RCC 7860 (cell line): ENCODE data around the gene P2RX6.

Experiments used
- DNase-seq: peaks from one replicate; pipeline ENCODE4 v3.0.0-alpha.2; 2015; ENCODE audit warnings: low spot score
- FAIRE-seq: peaks from 2 replicates; lab custom pipeline; 2012; peaks lifted over from hg19 to GRCh38; lab: Jason Lieb, UNC

The P2RX6 gene

DNA sequence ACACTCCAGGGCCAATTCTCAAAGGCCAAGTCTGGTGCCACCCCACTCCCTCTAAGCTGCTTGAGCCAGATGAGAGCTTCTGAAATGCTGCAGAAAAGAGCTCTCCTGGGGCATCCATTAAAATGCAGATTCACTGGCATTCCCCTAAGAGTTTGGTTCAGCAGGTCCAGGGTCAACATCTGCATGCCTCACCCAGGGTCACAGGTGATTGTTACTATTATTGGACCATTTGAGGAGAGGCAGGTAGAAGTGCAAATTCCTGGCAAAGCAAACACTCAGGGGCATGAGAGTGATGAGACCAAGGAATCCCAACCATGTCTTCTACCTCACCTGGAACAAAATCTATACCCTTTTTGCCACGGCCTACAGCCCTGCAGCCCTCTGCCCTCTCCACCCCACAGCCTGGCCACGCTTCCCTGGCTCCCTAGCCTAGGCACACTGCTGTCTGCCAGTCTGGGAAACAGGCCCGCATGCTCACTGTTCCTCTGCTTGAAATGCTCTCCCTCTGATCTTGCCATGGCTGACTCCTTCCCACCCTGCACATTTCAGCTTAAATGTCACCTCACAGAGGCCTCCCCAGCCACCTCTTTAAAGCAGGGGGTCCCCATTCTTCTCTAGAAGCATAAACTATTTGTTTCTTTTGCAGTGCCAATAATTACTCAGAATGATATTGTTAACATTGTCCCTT lies 4.4 kb upstream of the P2RX6 start:
- FAIRE-seq (no peak), DNase-seq (no peak)

DNA sequence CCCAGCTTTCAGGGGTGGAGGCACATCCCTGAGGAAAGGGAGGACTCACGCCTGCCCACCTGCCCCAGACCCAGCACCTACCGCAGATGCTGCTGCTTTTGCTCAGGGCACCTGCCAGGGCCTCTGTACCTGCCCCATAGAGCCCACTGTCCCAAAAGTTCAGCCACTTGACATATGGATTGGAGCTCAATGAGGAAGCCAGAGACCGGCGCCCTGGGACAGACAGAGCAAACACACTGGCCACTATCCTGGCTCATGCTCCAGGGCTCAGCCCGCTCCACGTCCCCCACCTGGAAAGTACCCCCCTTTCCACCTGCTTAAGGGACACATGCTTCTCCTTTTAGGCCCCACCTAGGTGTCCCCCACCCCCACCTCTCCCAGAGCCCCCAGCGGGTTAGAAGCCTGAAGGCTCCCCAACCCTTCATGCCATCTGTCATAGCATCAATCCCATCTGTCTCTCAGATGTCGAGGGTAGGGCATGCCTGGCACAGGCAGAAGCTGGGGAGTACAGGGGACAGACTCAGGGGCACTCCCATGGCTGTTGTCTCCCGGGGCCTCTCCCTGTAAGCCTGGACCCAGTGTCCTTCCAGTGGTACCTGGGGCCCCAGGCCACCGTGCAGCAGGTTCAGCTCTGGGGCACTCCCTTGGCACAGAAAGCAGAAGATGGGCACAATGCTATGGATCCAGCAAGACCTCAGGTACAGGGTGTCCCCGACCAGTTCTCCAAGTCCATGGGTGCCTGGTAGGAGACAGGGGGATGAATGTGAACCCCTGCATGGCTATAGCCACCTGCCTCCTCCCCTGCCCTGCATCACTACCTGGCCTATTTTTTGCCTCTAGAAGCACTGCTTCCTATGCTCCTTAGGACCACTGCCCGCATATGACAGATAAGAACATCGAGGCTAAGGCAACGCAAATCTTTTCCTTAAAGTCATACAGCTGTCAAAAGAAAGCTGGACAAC lies 2.2 kb upstream of the P2RX6 start:
- FAIRE-seq (no peak), DNase-seq (no peak)

DNA sequence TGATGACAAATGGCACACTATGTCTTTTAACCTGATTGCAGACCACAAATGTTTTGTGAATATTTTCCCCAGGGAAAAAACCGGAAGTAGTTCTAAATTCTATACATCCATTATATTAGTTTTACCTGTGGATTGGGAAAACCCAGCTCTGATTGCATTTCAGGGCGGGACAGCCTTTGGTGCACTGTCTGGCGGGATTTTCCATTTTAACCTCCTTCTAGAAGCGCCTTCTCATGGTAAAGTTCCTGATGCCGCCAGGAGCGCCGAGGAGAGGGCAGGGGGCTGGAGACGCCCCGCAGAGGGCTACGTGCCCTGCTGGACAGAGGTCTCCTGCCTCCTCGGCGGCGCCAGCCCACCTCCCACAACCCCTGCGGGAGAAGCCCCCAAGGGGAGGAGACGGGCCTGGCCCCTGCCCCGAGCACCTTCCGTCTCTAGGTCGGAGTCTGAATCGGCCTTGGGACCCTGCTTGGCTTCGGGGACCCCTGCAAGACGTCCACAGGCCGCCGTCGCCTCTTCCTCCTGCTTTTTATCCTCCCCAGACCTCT lies 1.2 kb upstream of the P2RX6 start:
- DNase-seq: no peak

GRCh38 chr22:21014202-21014725 lies 701 bp upstream of the P2RX6 start:
- FAIRE-seq (no peak), DNase-seq (peak; percentile 73)

More for the DNA sequence above, 1.2 kb upstream of the P2RX6 start:
- no peak for FAIRE-seq

- no peak for DNase-seq
- no peak for FAIRE-seq
Observed at GRCh38 chr22:21015466-21016006, 571 bp downstream of the P2RX6 start.

DNA sequence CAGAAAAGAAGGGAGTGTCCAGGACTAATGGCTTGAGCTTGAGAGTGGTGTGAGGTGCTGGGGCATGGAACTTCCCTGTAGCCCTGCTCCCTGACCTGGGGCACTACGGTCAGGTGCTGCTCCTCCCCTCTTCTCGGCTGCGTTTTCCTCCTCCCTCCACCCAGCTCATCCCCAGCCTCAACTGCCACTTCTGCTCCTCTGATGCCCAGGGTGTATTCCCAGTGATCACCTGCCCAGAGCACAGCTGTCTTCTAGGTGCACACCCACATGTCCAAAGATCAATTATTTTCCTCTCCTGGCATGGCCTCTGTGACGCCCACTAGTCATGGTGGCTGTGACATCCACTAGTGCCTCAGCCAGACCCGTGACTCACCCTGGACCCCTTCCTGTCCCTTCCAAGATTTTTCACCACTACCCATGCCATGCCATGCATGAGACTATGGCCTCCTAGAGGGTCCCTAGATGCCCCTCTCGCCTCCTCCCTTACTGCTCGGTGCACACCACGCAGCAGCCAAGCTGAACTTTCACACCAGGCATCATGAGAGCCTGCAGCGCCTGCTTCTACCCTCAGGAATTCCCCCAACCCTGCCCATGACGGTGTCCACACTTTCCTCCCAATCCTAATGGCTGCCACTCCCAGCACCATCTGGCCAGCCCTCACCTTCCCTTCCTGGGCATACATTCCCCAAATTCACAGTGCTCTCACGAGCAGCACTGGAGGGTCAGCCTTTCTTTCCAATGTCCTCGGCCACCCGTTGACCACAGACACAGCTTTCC lies 1.9 kb downstream of the P2RX6 start:
- no peak for DNase-seq
- no peak for FAIRE-seq

DNA sequence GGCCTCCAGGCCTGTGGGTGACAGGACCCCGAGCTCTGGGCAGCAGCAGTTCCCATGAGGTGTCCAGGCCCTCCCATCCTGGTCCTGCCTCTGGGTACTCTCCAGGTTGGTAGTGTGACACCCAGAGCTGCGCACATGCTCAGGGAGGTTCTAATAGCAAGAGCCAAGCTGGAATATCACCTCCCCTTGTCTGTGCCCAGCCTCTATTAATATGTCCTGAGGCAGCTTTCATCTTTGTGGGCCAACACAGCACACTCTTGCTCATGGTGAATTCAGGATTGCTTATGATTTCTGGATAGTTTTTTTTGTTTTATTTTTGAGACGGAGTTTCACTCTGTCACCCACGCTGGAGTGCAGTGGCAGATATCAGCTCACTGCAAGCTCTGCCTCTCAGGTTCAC lies 3.3 kb downstream of the P2RX6 start:
- no peak for DNase-seq
- FAIRE-seq: no peak

DNA sequence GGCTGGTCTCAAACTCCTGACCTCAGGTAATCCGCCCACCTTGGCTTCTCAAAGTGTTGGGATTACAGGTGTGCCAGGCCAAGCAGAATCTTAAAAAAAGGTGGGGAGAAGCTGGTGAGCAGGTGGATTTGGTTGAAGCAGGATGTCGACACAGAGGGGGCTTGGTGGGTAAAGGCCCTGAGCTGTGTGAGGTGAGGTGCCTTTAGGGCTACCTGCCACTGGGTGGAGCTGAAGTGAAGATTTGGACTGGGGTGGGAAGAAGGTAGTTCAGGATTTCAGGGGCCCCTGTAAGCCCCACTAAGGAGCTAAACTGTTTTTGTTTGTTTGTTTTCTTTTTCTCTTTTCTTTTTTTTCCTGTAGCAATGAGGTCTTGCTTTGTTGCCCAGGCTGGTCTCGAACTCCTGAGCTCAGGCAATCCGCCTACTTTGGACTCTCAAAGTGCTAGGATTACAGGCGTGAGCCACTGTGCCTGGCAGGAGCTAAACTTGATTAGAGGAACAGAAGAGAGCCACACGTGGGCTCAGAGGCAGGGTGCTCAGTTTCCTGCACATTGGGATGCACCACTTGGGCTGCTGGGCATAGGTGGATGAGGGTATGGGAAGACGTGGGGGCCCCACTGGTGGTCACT lies 6.0 kb downstream of the P2RX6 start:
- FAIRE-seq: no peak
- no peak for DNase-seq

DNA sequence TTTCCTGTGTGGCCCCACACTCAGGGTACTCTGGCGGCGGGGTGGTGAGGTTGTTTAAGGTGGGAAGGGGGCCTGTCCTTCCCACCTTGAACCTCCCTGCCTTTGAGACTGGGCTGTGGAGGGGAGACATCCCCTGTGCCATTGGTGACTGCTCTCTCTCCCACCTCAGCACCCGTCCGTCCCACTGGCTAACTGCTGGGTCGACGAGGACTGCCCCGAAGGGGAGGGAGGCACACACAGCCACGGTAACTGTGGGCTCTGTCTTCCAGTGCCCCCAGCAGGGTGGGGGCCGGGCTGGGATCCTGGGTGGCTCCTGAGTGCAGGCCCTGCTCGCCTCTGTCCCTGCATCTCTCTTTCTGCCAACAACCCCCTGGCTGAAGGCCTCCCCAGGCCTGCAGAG lies 7.5 kb downstream of the P2RX6 start:
- FAIRE-seq (no peak), DNase-seq (no peak)

- DNase-seq: no peak
- no peak for FAIRE-seq
Observed at GRCh38 chr22:21022955-21023614, 8.1 kb downstream of the P2RX6 start.

DNA sequence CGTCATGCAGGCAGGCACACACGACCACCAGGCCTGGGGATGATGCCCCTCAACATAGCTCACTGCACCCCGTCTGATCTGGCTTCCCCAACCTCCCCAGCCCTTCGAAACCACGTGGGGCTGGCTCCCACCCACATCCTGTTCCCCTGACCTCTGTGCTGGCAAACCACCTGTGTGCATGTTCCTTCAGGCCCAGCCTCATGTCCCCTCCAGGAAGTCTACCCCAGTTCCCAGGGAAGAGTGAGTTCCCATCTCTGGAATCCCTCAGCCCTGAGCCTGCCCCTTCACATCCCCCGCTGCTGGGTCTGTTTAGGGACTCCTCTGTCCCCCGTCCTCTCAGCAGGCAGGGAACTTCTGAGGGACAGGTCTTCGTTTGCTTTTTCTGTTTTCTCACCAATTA lies 10.3 kb downstream of the P2RX6 start:
- no peak for DNase-seq
- no peak for FAIRE-seq

DNA sequence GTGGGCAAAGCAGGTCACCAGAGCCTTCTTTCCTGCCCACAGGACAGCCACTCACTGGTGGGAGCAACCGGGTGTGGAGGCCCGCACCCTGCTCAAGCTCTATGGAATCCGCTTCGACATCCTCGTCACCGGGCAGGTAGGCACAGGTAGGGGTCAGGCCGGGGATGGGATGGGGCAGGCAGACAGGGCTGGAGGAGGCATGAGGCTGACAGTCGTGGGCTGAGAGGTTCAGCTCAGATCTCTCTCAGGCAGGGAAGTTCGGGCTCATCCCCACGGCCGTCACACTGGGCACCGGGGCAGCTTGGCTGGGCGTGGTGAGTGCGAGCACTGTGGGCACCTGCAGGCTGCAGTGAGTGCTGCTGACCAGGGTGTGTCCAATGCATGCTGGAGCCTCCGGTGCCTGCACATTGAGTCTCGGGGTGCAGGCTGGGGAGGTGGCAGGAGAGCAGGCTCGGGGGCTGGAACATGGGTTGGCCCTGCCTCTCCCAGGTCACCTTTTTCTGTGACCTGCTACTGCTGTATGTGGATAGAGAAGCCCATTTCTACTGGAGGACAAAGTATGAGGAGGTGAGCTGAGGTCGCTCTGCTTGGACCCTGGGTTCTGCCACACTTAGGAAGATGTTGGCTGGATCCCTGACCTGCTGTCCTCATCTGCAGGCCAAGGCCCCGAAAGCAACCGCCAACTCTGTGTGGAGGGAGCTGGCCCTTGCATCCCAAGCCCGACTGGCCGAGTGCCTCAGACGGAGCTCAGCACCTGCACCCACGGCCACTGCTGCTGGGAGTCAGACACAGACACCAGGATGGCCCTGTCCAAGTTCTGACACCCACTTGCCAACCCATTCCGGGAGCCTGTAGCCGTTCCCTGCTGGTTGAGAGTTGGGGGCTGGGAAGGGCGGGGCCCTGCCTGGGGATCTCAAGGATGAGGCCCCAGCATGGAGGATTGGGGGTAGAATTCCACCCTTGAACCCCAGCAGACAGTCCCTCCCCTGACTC lies 11.1 kb downstream of the P2RX6 start:
- FAIRE-seq: no peak

DNA sequence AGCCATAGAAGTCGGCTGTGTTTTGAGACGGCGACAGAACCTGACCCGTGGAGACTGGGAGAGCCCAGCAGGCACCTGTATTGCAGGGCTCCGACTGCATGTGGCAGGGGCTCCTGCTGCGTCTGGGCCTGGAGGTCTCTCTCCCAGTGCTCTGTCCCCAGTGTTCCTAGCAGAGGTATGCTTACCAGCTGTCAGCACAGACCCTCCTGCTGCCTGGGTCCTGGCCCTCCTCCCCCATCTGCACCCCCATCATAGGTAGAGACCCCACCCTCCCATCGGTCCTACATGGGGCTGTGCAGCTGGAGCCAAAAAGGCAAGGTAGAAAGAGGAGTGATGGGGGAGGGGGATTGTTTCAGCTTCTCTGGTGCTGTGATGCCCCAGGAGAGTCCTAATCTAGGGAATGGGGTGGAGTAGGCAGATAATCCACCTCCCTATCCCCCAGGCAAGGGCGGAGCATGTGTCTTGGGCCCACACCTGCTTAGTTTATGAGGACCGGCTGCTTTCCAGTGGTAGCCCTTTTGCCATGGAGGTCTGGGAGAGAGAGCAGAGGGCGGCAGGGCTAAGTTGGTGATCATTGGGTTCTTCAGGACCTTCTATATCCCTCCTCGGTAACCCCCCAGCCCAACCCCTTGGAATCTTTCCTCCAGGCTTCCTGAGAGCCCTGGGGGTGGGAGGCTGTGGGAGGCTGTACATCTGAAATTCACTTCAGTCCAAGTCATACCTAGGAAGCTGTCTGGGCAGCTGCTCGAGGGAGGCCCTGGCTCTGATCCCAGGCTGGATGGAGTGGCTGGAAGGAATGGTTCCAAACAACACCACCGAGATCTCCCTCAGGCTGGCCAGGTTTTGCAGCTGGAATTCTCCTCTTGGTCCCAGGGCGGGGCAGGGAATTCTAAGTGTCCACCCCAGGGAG lies 12.1 kb downstream of the P2RX6 start:
- DNase-seq: no peak
- no peak for FAIRE-seq

More for the DNA sequence above, 11.1 kb downstream of the P2RX6 start:
- no peak for DNase-seq

DNA sequence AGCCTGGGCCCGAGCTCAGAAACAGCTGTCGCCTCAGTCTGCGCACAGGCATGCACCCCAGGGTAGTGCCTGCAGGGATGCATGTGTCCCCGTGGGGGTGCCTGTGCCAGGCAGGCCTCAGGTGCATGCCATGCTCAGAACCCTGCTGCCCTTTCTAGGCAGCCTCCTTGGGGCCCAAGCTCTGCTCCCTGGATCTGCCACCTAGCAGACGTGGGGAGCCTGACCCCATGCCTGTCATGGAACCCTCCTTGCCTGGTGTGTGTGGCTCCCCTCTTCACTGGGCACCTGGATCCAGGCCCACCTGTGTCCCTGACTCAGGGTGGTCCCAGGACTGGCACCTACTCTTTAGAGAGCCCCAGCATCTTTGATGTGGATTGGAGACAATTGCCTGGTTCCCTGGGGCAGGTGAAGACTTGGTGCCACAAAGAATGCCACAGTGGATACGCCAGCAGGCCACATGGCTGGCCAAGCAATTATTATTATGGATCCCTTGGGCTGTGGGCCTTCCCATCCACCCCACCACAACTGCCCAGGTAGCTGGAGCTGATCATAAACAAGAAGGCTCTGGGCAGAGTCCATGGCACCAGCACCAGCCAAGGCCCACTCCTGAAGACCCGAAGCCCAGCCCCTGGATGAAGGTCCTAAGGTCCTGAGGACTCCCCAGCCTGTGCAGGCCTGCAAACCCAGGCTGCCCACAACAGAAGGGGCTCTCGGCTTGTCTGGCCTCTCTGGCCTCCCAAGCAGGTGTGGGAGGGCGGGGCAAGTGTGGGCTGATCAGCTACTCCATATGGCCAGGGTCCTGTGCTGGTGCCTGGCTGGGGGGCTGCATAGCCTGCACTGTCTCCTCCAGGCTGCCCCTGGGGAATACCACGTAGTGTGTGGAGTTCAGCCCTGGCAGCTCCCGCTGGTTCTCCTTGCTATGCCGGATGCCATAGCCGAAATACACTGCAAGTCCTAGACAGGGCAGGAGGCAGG lies 13.6 kb downstream of the P2RX6 start:
- FAIRE-seq (no peak), DNase-seq (no peak)

DNA sequence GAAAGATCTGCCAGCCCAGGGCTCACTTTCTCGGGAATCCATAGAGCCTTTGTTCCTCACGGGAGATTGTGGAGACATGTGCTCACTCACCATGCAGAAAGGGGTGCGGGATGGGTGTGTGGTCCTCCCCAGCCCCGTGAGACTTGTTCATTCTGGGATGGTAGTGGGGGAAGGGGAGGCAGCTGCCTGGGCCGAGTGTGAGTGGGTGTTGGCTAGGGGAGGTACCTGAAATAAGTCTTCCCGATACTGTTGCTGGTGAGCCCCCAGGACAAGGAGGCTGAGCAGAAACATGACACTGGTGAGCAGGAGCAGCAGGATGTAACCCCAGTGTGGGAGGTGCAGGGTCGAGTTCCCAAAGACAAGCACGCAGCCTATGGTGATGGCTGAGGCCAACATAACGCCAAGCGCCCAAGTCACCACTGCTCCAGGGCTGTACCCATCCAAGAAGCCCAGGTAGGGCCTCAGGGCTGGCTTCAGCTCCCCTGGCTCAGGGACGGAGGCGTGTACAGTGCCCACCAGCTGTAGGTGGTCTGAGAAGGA lies 14.6 kb downstream of the P2RX6 start:
- no peak for DNase-seq
- no peak for FAIRE-seq

- FAIRE-seq: no peak
- no peak for DNase-seq
Observed at GRCh38 chr22:21030032-21030431, 15.1 kb downstream of the P2RX6 start.
